GM19328 (cell line): ENCODE results near the gene ITCH.
"Not testable (repeated sequence)": the region's sequence is repeated elsewhere in the genome, so short reads cannot be mapped to it uniquely, and the experiment has no call there.

ENCODE experiments used
- ATAC-seq: cut with Tn5 transposase; IDR thresholded peaks from one replicate; pipeline ENCODE4 v1.9.1; 2021; ENCODE audit warnings: mild to moderate bottlenecking, moderate library complexity; ENCODE audit not compliant: unreplicated experiment

ITCH gene

DNA sequence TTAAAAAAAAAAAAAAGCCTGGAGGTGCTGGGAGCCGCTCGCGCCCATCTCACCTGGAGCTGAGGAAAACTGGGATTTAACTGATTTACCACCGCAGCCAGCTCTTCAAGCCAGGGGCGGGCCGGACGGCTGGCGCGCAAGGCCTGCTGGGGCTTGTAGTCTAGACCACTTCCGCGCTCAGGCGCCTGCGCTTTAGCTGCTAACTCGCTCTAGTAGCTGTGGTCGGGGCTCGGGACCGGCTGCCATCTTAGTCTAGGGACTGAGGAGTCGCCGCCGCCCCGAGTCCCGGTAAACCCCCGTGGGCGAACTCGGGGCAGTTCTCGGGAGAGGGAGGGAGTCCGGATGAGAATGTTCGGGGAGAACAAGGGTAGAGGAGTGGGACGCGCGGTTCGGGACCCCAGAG lies at the start of gene ITCH:
ITCH (plus strand) TSS at position 212 of the 403 bp plus-strand sequence. CDS start 30,539 bp downstream, outside the sequence.
- peak; percentile 88 for ATAC-seq

DNA sequence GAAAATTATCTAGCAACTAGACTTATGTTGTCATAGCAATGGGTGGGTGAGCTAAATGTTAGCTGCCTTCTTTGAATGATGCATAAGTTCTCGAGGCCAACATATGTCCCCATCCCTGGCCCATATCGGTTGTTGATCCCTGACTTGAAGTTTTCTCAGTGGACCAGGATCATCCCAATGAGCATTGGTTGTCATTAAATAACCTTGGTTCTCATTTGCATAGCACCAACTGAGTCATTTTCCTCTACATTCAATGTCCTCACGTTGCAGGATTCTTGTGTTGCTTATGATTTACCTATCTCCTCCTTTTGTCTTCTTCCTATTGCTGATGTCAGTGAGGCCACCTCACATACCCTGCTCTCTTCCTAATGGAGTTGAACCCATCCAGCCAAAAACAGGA lies 47.8 kb upstream of the ITCH start:
- no peak for ATAC-seq

DNA sequence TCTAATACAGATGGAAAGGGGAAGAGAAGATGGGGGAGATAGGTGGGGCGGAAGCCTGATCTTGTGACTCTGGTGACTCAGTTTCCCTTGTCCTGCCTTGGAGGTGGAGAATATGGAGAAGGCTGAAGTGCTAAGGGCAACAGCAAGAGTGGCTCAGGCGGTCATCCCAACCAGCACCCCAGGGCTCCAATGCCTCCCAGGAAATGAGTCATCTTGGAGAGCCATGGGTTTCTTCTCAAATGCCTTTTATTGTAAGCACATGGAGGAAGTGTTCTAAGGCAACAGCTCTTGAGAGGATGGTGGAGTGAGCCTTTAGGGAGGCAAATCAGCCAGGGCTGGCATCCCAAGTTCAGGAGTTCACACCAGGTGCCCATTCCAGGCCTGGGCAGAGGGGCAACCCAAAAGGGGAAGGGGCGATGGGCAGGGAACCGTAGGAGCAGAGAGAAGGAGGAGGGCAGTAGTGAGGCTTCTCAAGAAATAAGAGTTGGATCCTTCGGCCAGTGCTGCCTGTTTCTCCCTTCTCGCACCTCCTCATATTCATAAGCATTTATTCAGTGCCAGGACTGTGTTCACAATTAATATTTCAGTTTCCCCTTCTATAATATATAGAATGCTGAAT lies 46.8 kb upstream of the ITCH start:
- ATAC-seq = no peak

DNA sequence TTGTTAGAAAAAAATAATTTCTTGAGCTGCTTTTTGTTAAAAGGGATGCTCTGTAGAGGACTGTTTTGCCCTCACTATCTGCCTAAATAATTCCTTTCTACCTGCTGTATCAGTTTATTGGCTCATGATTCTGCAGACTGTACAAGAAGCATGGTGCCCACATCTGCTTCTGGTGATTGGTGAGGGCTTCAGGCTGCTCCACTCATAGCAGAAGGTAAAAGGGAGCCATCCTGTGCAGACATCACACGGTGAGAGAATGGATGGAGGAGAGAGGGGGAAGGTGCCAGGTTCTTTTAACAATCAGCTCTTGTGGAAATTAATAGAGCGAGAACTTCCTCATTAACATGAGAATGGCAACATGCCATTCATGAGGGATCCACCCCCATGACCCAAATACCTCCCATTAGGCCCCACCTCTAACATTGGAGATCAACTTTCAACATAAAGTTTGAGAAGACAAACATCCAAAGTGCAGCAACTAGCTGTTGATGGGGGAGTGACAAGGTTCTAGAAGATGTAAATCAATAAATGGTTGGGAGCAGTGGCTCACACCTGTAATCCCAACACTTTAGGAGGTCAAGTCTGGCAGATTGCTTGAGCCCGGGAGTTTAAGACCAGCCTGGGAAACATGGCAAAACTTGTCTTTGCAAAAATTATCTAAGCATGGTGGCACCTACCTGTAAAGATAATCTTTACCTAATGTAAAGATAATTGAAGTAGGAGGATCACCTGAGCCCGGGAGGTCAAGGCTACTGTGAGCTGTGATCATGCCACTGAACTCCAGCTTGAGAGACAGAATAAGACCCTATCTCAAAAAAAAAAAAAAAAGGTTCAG lies 44.2 kb upstream of the ITCH start:
- ATAC-seq = no peak

DNA sequence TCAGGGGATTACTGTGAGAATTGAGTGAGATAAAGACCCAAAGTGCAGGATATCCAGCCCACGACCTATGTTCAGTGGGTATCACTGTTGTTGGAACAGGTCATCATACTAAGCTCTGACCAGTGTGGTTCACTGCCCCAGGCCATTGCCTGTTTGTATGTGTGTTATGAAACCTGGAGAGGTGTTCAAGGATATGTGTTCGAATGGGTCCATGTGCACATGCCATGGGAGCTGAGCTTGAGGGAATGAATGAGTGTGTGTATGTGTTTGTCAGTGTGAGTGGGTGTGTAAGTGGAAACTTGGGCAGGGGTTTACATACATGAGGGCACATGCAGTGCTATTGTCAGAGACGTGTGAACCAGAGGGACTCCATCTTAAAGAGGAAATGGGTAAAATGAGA lies 42.2 kb upstream of the ITCH start:
- no peak for ATAC-seq

DNA sequence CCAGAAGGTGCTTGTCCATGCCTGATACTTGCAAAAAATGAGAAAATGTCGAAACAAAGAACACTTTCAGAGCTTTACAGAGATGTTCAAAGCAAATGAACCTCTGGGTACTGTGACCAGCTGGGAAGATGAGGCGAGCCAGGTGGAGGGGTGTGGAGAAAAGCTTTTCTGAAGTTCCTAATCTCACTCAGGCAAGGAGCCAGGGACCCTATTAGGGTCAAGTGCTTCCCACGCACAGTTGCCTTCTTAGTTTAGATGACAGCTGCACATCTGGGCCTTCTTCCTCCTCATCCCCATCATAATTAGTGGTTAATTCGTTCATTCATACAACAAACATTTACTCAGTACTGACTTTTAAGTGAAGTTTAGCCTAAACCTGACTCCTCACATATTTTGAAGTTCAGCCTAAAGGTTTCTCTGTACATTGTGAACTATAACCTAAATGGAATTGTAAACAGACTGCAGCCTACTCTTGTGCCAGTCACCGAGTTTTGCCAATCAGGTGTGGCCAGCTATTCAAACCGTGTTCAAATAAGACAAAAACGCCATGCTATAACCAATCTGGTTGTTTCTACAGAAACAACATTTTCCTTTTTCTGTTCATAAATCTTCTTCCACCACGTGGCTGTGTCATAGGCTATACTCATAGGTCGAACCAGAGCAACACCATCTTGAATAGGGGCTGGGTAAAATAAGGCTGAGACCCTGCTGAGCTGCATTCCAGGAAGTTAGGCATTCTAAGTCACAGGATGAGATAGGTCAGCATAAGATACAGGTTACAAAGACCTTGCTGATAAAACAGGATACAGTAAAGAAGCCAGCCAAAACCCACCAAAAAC lies 40.6 kb upstream of the ITCH start:
- no peak for ATAC-seq

DNA sequence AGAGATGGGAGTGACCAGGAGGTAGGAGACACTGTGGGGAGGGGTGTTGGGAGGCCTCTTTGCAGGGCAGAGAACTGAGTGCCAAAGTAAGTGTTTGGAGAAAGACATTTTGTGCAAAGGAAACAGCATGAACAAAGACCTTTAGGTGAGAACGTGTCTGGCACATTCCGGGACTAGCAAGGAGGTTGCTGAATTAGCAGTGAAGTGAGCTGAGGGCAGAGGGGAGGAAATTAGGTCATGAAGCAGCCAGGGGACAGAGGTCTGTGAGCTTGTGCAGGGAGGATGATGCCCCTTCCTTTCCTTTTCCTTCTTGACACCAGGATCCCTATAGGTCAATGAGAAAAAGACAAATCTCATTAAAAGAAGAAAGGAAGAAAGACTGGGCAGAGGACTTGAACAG lies 38.5 kb upstream of the ITCH start:
- ATAC-seq = no peak

DNA sequence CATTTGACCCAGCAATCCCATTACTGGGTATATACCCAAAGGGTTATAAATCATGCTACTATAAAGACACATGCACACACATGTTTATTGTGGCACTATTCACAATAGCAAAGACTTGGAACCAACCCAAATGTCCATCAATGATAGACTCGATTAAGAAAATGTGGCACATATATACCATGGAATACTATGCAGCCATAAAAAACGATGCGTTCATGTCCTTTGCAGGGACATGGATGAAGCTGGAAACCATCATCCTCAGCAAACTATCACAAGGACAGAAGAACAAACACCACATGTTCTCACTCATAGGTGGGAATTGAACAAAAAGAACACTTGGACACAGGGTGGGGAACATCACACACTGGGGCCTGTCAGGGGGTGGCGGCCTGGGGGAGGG lies 34.9 kb upstream of the ITCH start:
- ATAC-seq = not testable (repeated sequence)

DNA sequence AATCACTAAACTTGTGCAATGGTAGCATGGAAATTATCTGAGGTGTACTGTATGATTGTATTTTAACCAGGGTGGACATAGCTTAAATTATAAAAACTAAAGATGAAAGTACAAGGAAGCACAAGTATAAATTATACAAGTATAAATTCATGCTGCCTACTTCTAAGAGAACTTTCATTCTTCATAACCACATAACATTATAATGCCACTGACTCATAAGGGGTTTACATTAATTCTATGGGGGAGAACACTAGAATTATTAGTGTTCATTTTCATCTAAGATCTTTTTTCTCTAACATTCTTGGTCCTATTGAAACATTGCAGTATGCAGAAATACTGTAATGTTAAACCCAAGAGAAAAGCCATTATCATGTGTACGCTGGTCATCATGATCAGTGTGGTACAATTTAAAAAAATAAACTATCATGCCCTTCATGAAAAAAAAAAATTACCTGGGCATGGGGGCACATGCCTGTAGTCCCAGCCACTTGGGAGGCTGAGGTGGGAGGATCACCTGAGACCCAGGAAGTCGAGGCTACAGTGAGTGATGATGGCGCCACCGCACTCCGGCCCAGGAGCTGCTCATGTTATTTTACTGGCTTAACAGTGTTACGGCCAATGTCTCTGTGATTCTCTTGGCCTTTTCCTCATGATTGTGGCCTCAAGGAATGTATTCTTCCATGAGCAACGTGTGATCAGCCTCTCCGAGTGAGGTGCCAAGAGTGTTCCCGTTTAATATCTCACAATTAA lies 34.0 kb upstream of the ITCH start:
- no peak for ATAC-seq

DNA sequence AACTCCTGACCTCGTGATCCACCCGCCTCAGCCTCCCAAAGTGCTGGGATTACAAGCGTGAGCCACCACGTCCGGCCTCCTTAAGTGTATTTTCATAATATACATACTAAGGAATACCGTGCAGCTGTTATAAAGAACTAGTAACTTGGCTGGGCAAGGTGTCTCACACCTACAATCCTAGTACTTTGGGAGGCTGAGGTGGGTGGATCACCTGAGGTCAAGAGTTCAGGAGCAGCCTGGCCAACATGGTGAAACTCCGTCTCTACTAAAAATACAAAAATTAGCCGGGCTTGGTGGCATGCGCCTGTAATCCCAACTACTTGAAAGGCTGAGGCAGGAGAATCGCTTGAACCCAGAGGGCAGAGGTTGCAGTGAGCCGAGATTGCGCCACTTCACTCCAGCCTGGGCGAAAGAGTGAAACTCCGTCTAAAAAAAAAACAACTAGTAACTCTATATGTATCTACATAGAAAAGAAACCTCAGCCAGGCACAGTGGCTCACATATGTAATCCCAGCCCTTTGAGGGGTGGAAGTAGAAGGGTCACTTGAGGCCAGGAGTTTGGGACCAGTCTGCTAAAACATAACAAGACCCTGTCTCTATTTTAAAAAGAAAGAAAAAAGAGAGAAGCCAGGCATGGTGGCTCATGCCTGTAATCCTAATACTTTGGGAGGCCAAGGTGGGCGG lies 32.1 kb upstream of the ITCH start:
- ATAC-seq = not testable (repeated sequence)

DNA sequence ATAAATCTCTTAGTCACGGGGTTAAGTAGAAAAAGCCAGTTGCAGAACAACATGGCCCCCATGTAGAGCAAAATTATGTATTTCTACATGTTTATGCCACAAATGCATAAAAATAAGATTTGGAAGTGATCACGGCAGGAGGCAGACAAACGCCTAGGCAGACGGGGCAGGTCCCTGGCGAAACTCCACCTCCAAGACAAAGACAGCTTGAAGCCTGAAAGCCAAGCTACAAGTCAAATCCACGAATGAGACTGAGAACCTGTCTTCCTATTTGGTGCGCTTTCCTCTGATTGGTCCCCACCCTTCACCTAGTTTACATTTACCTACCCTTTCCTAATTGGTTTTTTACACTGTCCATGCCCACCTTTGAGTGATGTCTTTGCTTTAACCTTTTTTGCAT lies 31.2 kb upstream of the ITCH start:
- no peak for ATAC-seq

DNA sequence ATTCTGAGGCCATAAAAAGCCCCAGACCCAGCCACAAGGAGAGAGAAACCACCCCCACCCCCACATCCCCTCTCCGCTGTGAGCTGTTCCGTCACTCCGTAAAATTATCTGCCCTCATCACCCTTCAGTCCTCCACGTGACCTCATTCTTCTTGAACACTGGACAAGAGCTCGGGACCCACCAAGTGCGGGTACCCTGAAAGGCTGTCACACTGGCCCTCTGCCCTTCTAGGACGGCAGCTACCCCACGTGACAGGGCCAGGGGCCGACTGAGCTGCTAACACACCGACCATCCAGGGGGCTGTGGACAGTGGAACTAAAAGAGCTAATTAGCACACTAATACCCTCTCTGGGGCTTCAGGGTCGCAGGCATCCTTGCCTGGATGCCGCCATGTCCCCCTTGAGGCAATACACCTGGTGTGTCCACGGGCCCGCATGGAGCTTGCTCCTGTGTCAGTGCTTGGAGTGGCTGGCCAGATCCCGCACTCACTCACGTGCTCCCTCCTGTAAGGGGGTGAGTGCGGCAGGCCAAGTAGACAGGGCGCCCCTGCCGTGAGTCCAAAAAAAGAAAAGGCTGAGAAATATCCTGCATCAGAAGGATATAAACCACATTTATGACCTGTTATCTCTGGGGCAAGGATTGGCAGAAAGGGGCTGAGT lies 30.7 kb upstream of the ITCH start:
- no peak for ATAC-seq

DNA sequence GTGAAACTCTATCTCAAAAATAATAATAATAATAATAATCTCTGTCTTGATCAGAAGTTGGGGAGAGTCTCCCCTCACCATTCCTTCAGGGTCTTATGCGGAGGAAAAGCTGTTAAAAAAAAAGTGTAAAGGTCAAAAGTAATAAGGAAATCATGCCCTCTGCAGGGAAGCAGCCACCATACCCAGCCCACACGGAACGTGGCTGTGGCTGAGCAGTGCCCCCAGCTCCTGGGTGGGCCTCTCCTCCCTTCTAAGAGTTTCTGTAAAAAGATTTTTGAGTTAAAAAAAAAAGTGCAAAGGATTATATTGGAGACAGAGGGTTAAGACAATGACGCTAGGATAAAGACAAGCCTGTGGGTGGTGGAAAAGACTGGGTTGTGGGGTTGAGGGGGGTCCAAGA lies 29.3 kb upstream of the ITCH start:
- no peak for ATAC-seq

DNA sequence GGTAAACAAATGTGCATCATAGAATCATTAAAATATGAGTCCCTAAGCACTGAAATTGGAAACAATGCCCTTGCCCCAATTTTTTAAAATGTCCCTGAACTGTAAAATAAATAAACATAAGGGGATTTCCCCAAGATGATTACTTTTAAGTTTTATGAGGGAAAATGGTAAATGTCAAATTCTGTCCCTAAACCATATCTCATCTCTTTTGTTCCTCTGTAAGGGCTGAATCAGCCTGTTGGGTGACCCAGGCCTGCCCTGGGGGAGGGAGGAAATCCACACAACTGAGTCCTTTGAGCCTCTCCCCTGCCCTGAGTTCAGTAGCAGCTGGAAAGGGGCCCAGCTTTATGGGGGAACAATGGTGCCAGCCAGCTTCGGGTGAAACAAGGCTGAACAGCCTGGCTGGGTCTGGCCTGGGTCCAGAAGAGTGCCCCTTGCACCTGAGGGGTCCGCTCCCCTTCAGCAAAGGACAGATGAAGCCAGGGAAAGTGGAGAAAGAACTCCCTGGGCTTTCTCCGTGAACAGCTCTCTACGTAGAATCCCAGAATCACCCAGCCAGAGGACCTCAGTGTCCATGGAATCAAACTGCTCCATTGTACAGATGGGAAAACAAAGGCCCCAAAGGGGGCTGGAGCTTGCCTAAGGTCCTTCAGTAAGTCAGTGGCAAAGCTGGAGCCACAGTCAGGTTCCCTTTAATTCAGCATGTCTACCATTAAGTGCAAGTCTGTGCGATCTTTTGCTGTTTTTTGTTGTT lies 28.2 kb upstream of the ITCH start:
- ATAC-seq = no peak

DNA sequence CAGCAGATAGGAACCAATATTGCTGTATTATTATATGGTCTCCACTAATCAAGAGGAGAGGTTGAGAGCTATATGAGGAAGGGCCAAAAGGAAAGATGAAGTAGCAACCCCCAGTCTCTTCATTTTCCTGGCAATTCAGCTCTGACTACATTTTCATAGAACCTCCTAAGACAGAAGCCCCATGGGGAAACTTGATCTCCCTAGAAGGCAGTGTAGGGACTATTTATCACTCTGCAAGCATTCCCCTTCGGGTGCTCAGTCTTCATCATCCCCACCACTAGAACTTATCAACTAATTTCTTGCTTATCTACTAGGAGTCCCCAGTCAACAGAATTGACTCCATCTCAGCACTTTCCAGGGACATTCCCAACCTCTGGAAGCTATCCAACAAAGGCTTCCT lies 25.5 kb upstream of the ITCH start:
- ATAC-seq = no peak

DNA sequence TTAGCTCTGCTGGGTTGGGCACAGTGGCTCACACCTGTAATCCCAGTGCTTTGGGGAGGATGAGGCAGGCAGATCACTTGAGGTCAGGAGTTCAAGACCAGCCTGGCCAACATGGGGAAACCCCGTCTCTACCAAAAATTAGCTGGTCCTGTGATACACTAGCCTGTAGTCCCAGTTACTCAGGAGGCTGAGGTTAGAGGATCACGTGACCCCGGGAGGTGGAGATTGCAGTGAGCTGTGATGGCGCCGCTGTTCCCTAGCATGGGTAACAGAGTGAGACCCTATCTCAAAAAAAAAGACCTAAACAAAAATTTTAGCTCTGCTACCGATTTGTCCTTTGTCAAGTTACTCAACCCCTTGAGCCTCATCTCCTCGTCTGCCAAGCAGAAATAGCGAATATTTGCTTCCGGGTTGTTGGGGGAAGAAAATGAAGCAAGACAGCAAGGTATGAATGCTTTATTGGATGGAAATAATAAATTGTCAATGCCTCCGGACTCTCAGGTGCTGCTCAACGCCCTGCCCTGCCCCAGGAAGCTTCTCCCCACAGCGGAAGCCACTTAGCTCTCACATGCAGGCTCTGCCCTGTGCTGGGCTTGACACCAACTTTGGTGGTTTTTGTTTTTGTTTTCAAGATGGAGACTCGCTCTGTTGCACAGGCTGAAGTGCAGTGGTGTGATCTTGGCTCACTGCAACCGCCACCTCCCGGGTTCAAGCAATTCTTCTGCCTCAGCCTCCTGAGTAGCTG lies 24.9 kb upstream of the ITCH start:
- no peak for ATAC-seq

DNA sequence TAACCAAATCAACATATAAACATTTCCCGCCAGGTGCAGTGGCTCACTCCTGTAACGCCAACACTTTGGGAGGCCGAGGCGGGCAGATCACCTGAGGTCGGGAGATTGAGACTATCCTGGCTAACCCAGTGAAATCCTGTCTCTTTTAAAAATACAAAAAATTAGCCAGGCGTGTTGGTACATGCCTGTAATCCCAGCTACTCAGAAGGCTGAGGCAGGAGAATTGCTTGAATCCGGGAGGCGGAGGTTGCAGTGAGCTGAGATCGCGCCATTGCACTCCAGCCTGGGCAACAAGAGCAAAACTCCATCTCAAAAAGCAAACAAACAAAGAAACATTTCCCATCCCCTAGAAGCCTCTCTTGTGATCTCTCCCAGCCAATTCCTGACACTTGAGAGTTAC lies 22.3 kb upstream of the ITCH start:
- not testable (repeated sequence) for ATAC-seq

DNA sequence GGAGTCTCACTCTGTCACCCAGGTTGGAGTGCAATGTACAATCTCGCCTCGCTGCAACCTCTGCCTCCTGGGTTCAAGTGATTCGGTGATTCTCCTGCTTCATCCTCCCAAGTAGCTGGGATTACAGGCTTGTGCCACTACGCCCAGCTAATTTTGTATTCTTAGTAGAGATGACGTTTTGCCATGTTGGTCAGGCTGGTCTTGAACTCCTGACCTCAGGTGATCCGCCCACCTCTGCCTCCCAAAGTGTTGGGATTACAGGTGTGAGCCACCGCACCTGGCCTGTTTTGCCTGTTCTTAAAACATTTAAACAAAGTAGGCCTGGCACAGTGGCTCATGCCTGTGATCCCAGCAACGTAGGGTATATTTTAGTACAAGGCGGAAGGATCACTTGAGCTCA lies 21.9 kb upstream of the ITCH start:
- not testable (repeated sequence) for ATAC-seq
